Measurements from ENCODE around the gene HHATL. TPM values are rescaled to one million over a fixed set of nuclear protein-coding genes. Genes with fewer than 3 reads are reported as not detected.

The HHATL gene
- total RNA-seq, result not detected in 2 replicates

GRCh38 chr3:42702066-42702951, at the start of gene HHATL:
HHATL (minus strand) TSS chr3:42702798; CDS start chr3:42700826, 1,972 bp downstream.

GRCh38 chr3:42685363-42685881, 17.2 kb downstream of the HHATL start, which contains the start of gene KLHL40:
KLHL40 (plus strand) TSS chr3:42685537; CDS start chr3:42685619, 82 bp downstream.

GRCh38 chr3:42653560-42654330, 48.9 kb downstream of the HHATL start, which contains the start of gene ZBTB47:
ZBTB47 (plus strand) TSS chr3:42653697; CDS start chr3:42658356, 4,659 bp downstream.

Other genes with a start within 250 kb of the HHATL start
- under 0.01 and 0.17 TPM in 2 replicates for gene VIPR1, start 200.2 kb downstream of the HHATL start, total RNA-seq
- gene SEC22C, start 120.8 kb downstream of the HHATL start, total RNA-seq, result 62.1 and 76.2 TPM in 2 replicates
- gene SS18L2, start 111.9 kb downstream of the HHATL start, total RNA-seq, result 23.3 and 29.4 TPM in 2 replicates
- gene NKTR, start 102.1 kb downstream of the HHATL start, total RNA-seq, result 11.7 and 12.3 TPM in 2 replicates
- 12.1 and 12.8 TPM in 2 replicates for gene ZBTB47, start 49.1 kb downstream of the HHATL start, total RNA-seq
- gene KLHL40, start 17.3 kb downstream of the HHATL start, total RNA-seq, result not detected in 2 replicates
- gene CCDC13, start 70.5 kb upstream of the HHATL start, total RNA-seq, result 1.2 and 2.7 TPM in 2 replicates
- 134 and 168 TPM in 2 replicates for gene HIGD1A, start 101.7 kb upstream of the HHATL start, total RNA-seq
- under 0.01 and 0.50 TPM in 2 replicates for gene ACKR2, start 106.6 kb upstream of the HHATL start, total RNA-seq
- gene CYP8B1, start 173.1 kb upstream of the HHATL start, total RNA-seq, result not detected in 2 replicates
- gene ZNF662, start 203.3 kb upstream of the HHATL start, total RNA-seq, result 1.0 and 1.3 TPM in 2 replicates

Measured in bronchus fibroblast of lung (primary cell).